HG03354 (cell line): Measurements from ENCODE around the gene EID2B.

Experiments
- ATAC-seq: cut with Tn5 transposase; IDR thresholded peaks from one replicate; pipeline ENCODE4 v1.9.1; 2021; ENCODE audit warnings: mild to moderate bottlenecking; ENCODE audit not compliant: unreplicated experiment, poor library complexity, severe bottlenecking

The EID2B gene

GRCh38 chr19:39533791-39534190 lies 1.1 kb upstream of the EID2B start:
- no peak for ATAC-seq

- ATAC-seq = peak; percentile 31
Observed at GRCh38 chr19:39533003-39533512, 406 bp upstream of the EID2B start.

- ATAC-seq = no peak
Observed at GRCh38 chr19:39531834-39532232, 819 bp downstream of the EID2B start.

- no peak for ATAC-seq
Observed at GRCh38 chr19:39525205-39525604, 7.4 kb downstream of the EID2B start.

GRCh38 chr19:39524495-39524894 lies 8.2 kb downstream of the EID2B start:
- ATAC-seq = no peak

GRCh38 chr19:39520541-39521484 lies 11.8 kb downstream of the EID2B start:
- no peak for ATAC-seq

- ATAC-seq = no peak
Observed at GRCh38 chr19:39518975-39519374, 13.7 kb downstream of the EID2B start.

- ATAC-seq = no peak
Observed at GRCh38 chr19:39518458-39518857, 14.2 kb downstream of the EID2B start.

- ATAC-seq = no peak
Observed at GRCh38 chr19:39517432-39517831, 15.2 kb downstream of the EID2B start.

- ATAC-seq = no peak
Observed at GRCh38 chr19:39516270-39516669, 16.4 kb downstream of the EID2B start.

- ATAC-seq = no peak
Observed at GRCh38 chr19:39515551-39516191, 17.0 kb downstream of the EID2B start.

- no peak for ATAC-seq
Observed at GRCh38 chr19:39514840-39515550, 17.7 kb downstream of the EID2B start, which contains the start of gene SELENOV. SELENOV (plus strand) TSS chr19:39515139; CDS start chr19:39515213, 74 bp downstream.

- no peak for ATAC-seq
Observed at GRCh38 chr19:39512988-39513387, 19.7 kb downstream of the EID2B start.

GRCh38 chr19:39509233-39509632 lies 23.4 kb downstream of the EID2B start:
- ATAC-seq = no peak

GRCh38 chr19:39508629-39509028 lies 24.0 kb downstream of the EID2B start:
- no peak for ATAC-seq

GRCh38 chr19:39507715-39508364 lies 24.8 kb downstream of the EID2B start:
- ATAC-seq = no peak

- no peak for ATAC-seq
Observed at GRCh38 chr19:39506944-39507714, 25.5 kb downstream of the EID2B start.

- ATAC-seq = no peak
Observed at GRCh38 chr19:39506598-39506943, 26.1 kb downstream of the EID2B start.
